IPS-18c (cell line): ENCODE data around the gene SPTBN4.
A peak's percentile ranks its signal among the peaks of the same experiment; 100 is the strongest.
"Not testable (repeated sequence)": the region's sequence is repeated elsewhere in the genome, so short reads cannot be mapped to it uniquely, and the experiment has no call there.

Experiments
- H3K4me3 ChIP-seq: 2 replicates; pipeline ENCODE4 v1.7.0; 2013; ENCODE audit warnings: low read depth, mild to moderate bottlenecking, low read length, moderate library complexity; ENCODE audit not compliant: insufficient read depth
- H3K9me3 ChIP-seq: one replicate; pipeline ENCODE4 v1.6.1; 2013; ENCODE audit warnings: mild to moderate bottlenecking, low read length, moderate library complexity; ENCODE audit not compliant: control insufficient read depth, insufficient read depth

Gene SPTBN4

DNA sequence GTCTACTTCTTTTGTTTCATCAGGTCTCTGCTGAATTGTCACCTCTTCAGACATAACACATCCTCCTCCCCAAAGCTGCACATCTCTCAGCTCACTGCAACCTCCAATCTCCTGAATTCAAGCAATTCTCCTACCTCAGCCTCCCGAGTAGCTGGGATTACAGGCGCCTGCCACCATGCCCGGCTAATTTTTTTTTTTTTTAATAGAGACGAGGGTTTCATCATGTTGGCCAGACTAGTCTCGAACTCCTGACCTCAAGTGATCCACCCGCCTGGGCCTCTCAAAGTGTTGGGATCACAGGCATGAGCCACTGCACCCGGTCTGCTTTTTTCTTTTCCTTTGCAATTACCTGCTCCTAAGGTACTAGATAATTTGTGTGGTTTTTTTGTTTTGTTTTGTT lies 34.0 kb upstream of the SPTBN4 start:
- H3K4me3 ChIP-seq, H3K9me3 ChIP-seq: not testable (repeated sequence)

DNA sequence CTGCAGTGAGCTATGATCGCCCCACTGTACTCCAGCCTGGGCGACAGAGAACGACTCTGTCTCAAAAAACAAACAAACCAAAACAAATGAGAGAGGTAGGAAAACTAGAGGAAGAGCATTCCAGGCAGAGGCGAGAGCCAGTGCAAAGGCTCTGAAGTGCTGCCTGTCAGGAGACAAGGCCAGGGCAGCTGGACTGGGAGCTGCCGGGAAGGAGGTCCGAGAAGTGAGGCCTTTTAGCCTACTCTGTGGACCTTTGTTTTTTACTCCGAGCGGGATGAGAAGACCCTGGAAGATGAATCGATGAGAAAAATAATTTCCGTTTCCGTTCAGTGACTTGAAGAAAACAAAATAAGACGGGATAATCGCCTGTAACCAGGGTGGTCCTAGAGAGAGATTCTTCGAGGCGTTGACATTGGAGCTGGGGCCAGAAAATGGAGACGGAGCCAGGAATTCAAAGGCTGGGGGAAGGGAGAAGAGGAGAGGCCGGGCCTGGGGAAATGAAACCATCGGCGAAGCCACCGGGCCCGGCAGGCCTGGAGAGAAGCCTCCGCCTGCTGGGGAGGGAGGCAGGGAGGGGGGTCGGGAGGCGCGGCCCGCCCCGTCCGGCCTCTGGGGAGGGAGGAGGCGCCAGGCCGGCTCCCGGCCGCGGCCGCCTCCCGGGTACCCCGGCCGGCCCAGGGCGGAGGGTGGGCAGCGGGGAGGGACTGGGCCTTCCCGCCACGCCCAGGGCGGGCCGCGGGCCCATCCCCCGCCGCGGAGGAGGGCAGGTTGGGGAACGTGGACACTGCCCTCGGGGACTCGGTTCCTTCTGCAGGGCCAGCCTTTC lies 33.2 kb upstream of the SPTBN4 start:
- Histone ChIP-seq H3K4me3 (peak overlapping the region; percentile 47), H3K9me3 (no peaks in the 10 kb centered on the region)

DNA sequence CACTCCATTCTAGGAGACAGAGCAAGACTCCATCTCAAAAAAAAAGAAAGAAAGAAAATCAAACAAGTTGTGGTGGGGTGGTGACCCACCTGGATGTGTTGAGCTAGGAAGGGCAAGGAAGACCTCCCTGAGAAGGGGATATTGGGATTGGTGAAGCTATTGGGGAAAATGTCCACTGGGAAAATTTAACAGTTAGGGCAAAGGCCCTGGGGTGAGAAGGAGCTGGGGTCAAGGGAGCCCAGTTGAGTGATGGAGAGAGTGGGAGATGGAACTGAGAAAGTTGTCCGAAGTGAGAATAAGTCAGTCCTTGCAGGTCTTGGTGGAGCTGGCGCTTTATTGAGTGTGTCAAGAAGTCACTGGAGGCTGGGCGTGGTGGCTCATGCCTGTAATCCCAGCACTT lies 28.5 kb upstream of the SPTBN4 start:
- H3K9me3 ChIP-seq = no peaks in the 10 kb centered on the region

DNA sequence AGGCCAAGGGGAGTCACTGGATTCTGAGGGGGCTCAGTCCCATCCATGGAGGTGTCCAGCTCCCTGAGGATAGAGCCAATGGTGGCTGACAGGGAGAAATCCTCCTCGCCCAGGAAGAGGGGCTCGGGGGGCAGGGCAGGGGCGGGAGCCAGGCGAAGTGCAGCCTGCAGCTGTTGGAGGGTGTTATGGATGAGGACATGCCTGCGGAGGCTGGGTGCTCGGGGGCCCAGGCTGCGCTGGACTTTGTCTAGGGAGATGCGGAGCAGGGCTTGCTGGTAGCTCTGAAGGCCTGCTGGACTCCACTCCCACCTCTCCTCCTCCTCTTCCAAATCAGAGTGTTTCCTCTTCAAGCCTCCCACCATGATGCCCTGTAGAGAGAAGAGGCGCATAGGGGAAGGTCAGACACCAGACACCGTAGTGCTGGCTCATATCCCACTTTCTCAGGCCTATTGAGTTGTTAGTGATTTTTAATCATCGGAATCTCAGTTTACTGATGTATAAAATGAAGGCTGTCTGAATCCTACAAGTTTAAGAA lies 25.0 kb upstream of the SPTBN4 start:
- Histone ChIP-seq H3K4me3 (no peak overlapping the region), H3K9me3 (no peaks in the 10 kb centered on the region)

More for the DNA sequence above, 28.5 kb upstream of the SPTBN4 start:
- no peak overlapping the region for H3K4me3 ChIP-seq

DNA sequence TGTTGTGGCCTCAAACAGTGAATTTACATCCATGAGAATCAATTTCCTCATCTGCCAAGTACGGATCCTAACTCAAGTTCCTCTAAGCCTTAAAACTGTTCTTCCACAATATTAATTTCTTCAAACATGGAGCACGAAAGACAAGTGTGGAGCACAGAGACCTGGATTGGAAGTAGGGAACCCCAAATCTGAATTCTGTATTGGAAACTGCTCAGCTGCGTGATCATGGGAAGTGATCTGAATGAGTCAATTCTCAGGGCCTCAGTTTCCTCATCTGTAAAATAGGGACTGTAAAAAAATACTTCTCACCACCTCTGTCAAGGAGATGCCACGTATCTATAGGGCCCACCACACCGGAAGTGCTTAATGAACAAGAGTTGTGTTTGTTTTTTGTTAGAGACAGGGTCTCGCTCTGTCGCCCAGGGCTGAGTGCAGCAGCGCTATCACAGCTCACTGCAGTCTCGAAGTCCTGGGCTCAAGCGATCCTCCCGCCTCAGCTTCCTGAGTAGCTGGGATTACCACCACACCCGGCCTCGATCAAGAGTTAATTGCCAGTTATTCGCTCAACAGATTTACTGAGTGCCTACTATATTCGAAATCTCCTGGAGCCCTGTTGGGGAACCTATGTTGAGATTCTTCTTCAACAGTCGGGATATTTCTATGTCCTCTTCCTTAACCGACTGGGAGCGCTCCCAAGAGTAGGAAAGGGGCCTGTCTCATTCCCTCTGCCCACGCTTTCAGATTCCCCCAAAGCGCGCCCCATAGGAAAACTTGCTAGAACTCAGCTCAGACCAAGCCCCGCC lies 24.3 kb upstream of the SPTBN4 start:
- H3K9me3 ChIP-seq = no peaks in the 10 kb centered on the region
- peak overlapping the region; percentile 37; the same call in 1 of the 2 replicates for H3K4me3 ChIP-seq

DNA sequence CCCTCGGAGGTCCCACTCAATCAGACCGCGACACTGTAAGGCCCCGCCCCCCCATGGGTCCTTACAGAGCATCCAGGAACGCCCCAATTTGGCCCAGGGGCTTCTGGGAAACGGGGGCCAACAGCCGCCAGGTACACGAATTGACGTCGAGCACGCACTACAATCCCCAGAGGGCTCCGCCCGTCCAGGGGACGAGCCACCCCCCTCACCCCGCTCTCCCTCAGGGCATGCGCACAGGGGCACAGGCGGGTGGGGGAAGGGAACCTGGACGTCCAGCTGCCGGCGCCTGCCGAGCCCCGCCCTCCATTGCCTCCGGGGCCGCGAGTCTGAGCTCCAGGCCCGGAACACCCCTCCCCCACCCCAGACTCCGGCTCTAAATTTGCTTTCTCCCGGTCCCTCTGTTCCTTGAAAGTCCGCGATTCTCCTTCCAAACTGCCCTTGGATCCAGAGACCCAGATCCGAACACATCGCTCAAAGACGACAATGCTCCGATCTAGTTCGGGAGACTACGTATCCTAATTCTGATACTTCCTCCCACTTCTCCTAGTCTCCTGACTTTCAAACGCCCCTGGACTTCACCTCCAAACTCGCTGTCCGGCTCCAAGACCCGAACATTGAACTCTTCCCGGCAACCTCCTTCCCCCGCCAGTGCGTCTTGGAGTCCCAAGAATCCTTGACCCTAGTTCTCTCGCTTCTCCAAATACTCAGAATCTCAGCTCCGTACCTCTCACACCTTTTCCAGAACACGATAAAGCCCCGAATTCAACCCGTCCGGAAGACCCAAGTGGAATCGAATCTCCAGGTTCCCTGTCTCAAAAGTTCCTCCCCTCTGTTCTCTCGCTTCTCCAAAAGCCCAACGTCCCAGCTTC lies 23.4 kb upstream of the SPTBN4 start:
- no peaks in the 10 kb centered on the region for H3K9me3 ChIP-seq
- H3K4me3 ChIP-seq = peak overlapping the region; percentile 82

DNA sequence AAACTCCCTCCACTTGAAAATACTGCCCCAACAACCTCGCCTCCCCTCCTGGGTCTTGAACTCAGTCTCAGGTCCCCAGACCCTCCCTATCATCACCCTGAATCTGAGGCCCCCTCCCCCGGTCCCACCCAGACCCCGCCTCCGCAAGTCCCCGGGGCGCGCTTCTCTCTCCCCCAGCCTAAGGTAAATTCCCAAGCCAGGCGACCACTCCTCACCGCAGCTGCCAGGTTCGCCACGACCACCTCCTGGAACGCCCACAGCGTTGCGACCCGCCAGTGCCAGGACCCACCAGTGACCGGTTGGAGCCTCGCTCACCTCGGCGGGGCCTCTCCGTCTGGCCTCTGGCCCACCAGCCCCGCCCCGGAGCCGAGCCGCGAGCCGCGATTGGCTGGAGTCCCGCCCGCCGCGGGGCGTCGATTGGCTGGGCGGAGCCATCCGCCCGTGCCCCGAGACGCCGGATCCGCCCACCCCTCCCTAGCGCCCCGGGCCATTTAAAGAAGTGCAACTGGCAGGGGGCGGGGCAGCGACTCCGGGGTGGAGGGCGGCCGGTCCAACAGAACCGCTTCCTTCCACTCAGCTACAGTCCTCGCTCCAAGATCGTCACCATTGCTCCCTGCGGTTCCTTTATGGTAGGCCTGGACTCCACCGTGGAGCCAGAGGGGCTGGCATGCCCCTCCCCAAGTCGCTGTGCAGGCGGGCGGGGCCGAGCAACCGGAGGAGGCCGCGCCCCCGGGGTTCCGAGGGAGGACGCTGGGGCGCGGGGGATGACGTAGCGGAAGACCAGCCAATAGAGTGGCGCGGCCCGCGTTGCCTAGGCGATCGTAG lies 22.6 kb upstream of the SPTBN4 start, which contains the start of gene SERTAD3:
Gene SERTAD3, minus strand, starts transcription at position 336 of the 825 bp plus-strand sequence. CDS start 2,255 bp downstream, outside the sequence.
- Histone ChIP-seq H3K4me3 (peak within 1 kb of the TSS; percentile 82), H3K9me3 (no peaks in the 10 kb centered on the region)

DNA sequence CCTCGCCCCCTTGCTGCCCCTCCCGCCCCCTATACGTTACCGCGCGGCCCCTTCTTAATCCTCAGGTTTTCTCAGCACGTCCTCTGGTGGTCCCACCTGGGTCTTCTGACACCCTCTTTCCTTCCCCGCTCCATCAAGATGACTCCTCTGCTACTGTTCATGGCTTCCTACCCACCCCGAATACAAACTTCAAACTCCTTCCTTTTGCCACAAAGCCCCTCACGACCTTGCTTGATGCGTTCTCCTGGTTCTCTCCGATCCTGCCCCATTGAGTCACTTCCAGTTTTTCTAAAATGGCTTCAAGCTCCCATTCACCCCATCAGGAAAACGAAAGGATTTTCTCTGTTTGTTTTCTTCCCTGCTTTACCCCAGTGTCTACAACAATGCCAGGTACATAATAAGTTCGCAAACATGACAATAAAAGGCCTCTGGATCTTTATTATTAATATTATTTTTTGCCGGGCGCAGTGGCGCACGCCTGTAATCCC lies 21.9 kb upstream of the SPTBN4 start:
- Histone ChIP-seq H3K9me3 (no peaks in the 10 kb centered on the region), H3K4me3 (peak overlapping the region; percentile 36; the same call in 1 of the 2 replicates)

DNA sequence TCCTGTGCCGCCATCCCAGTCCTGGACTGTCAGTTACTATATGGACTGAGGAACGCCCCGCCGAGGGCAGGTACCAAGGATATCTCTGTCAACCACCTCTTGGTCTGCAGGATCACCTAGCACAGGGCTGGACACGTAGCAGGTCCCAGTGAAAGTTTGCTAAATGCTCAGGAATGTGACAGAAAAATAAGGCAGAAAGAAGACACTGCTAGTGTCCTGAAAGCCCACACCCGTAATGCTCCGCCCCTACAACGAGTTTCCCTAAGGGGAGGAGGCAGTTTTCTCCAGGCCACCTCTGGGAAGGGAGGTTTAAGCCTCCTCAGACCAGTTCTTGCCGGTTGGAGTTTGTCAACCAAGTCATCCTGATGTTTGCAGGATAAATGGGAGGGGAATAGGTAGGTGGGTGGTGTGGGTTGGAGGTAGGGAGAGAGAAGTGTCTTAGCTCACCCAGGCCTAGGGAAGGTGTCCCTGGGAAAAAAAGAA lies 21.0 kb upstream of the SPTBN4 start:
- H3K4me3 ChIP-seq = no peak overlapping the region
- no peaks in the 10 kb centered on the region for H3K9me3 ChIP-seq

DNA sequence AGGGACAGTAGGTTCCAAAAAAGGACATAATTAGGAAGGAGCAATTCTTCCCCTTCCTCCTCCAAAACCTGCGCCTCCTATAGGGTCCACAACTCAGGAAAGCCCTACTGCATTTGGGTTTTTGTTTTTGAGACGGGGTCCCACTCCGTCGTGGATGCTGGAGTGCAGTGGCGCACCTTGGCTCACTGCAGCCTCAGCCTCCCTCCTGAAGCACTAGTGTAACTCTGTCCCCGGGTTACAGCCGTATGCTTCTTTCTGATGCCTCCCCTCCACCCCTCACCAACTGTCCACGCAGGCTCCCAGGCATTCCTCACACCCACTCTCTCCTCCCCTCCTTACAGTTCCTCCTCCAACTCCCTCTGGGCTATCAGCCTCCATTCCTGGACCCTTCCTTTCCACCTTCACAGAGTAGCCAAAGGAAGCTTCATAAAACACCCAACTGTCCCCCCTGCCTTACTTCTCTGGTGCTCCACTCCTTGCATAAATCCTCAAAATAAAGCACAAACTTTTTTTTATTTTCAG lies 20.5 kb upstream of the SPTBN4 start:
- Histone ChIP-seq H3K9me3 (no peaks in the 10 kb centered on the region), H3K4me3 (no peak overlapping the region)

DNA sequence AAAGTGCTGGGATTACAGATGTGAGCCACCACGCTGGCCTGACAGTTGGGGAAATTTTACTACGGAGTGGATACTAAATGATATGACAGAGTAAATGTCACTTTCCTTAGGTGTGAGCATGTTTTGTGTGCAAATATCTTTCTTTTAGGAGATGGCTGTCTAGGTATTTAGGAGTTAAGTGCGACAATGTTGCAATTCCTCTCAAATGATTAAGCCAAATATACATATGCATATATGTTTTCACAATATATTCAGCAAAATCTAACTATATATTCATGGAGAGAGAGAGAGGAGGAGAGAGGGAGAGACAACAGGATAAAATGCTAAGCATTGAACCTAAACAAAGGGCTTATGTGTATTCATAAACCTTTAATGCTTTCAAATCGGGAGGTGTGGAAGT lies 17.3 kb upstream of the SPTBN4 start:
- Histone ChIP-seq H3K4me3 (no peak overlapping the region), H3K9me3 (no peaks in the 10 kb centered on the region)

DNA sequence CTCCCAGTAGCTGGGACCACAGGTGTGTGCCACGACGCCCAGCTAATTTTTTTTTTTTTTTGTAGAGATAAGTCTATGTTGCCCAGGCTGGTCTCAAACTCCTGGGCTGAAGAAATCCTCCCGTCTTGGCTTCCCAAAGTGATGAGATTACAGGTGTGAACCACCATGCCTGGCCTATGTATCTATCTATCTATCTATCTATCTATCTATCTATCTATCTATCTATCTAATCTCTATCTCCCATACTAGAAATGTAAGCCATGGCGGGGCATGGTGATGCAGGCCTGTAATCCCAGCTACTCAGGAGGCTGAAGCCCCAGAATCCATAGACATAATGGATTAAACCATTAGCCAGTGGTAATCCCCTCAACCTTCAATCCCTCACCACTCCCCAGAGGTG lies 16.1 kb upstream of the SPTBN4 start:
- no peaks in the 10 kb centered on the region for H3K9me3 ChIP-seq
- H3K4me3 ChIP-seq = no peak overlapping the region

DNA sequence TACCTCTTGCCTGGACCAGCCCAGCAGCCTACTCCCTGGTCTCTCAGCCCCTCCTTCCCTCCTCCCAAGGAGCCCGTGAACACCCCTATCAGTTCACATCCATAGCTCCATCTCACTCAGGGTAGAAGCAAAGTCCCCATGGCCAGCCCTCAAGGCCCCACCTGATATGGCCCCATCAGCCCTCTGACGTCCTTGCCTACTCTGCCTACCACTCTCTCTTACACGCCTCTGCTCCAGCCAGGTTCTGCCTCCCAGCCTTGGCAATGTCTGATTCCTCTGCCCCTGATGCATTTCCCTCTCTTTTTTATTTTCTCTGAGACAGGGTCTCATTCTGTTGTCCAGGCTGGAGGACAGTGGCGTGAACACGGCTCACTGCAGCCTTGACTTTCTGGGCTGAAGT lies 14.8 kb upstream of the SPTBN4 start:
- Histone ChIP-seq H3K4me3 (no peak overlapping the region), H3K9me3 (no peaks in the 10 kb centered on the region)

DNA sequence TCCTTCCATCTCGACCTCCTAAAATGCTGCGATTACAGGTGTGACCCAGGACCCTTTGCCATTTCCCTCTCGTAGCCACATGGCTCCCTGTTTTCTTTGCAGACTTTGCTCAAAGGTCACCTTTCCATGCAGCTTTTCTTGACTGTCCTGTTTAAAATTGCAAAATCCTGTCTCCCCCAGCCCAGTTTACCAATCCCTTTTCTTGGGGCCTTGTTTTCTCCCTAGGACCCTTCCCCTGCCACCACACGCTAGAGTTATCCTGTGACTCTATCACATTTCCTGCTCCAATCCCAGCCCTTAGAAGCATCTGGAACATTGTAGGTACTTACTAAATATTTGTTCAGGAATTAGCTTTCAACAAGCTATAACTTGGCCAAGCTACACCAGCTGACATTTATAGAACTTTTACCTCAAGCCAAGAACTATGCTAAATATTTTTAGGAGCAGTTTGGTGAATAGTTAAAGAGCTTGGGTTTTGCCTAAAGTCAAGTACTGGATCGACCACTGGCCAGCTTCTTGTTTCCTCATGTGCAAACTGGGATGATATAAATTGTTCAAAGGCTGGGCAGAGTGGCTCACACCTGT lies 13.6 kb upstream of the SPTBN4 start:
- Histone ChIP-seq H3K9me3 (no peaks in the 10 kb centered on the region), H3K4me3 (no peak overlapping the region)

DNA sequence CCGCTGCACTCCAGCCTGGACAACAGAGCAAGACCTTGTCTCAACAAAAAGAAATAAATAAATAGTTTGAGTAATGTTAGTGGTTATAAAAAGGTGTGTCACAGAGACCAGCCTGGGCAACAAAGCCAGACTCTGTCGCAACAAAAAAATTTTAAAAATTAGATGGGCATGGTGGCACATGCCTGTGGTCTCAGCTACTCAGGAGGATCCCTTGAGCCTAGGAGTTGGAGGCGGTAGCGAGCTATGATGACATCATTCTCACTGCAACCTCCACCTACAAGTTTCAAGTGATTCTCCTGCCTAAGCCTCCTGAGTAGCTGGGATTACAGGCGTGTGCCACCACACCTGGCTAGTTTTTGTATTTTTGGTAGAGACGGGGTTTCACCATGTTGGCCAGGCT lies 12.9 kb upstream of the SPTBN4 start:
- H3K4me3 ChIP-seq = not testable (repeated sequence)

DNA sequence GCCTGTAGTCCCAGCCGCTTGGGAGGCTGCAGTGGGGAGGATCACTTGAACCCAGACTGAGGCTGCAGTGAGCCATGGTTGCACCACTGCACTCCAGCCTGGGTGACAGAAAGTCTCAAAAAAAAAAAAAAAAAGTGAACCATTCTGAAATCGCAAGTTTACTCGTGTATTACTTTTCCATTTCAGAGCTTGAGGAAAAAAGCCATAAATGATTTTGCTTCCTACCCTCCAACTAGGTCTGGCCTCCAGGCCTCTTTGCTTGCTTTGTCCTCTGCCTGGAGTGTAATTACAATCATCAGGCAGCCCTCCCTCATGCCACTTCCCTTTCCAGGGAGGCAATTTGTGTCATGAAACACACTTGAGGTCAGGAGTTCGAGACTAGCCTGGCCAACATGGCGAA lies 9.8 kb upstream of the SPTBN4 start:
- no peak overlapping the region for H3K4me3 ChIP-seq
- no peaks in the 10 kb centered on the region for H3K9me3 ChIP-seq

More for the DNA sequence above, 12.9 kb upstream of the SPTBN4 start:
- not testable (repeated sequence) for H3K9me3 ChIP-seq
